Activated CD4-positive, alpha-beta T cell treated with anti-CD3 and anti-CD28 coated beads, Interleukin-2, amount 50 U/mL, for 48 hours (primary cell): ENCODE measurements around the gene ATP10A.
A peak's percentile ranks its signal among the peaks of the same experiment; 100 is the strongest.
"Not testable (repeated sequence)": the region's sequence is repeated elsewhere in the genome, so short reads cannot be mapped to it uniquely, and the experiment has no call there.

Experiments
- DNase-seq, 2 experiments: peaks; one replicate each; pipeline ENCODE4 v3.0.0-alpha.2; 2020

ATP10A gene

GRCh38 chr15:25883463-25884259 lies 20.5 kb upstream of the ATP10A start:
- no peak for DNase-seq

- DNase-seq: no peak
These were observed 19.3 kb upstream of the ATP10A start for GRCh38 chr15:25882466-25882865.

DNA sequence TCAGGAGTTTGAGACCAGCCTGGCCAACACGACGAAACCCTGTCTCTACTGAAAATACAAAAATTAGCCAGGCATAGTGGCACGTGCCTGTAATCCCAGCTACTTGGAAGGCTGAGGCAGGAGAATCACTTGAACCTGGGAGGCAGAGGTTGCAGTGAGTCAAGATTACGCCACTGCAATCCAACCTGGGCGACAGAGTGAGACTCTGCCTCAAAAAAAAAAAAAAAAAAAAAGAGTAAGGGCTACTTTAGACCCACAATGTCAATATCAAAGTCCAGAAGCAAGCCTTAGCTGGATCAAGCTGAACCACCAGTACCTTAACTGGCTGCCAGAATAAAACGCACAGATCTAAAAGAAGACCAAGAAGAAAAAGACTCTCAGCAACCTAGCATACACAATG lies 17.8 kb upstream of the ATP10A start:
- DNase-seq: not testable (repeated sequence)

GRCh38 chr15:25880411-25880810 lies 17.3 kb upstream of the ATP10A start:
- DNase-seq: no peak

DNA sequence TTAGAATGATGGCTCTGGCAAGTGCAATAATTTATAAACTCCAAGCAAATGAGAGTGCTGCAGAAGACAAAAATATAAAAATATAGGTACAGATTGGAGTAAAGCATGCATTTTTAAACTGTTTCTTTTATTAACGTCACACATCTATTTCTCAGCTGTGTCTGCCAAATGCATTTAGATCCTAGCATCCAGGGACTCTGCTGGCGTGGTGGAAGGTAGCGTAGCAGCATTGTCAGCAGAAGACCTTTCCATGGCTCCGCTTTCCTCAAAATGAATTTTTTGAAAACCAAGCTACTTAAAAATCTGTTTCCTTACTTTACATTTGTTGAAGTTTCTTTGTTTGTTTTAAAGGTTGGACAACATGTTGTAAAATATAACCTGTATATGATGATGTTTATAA lies 16.3 kb upstream of the ATP10A start:
- no peak for DNase-seq

GRCh38 chr15:25877681-25878080 lies 14.6 kb upstream of the ATP10A start:
- DNase-seq: no peak

- DNase-seq: no peak
These were observed 13.4 kb upstream of the ATP10A start for GRCh38 chr15:25876231-25877140.

DNA sequence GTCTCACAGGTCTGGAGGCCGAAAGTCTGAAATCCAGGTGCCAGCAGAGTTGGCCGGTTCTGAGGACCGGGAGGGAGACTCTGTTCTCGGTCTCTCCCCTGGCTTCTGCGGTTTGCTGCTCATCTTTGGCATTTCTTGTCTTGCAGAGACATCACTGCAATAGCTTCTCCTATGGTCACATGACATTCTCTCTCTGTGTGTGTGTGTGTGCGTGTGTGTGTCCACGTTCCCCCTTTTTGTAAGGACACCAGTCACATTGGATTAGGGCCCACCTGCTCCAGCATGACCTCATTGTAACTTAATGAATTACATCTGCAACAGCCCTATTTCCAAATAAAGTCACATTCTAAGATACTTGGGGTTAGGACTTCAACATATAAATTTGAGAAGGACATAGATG lies 12.4 kb upstream of the ATP10A start:
- DNase-seq: no peak

GRCh38 chr15:25874379-25874778 lies 11.3 kb upstream of the ATP10A start:
- no peak for DNase-seq

DNA sequence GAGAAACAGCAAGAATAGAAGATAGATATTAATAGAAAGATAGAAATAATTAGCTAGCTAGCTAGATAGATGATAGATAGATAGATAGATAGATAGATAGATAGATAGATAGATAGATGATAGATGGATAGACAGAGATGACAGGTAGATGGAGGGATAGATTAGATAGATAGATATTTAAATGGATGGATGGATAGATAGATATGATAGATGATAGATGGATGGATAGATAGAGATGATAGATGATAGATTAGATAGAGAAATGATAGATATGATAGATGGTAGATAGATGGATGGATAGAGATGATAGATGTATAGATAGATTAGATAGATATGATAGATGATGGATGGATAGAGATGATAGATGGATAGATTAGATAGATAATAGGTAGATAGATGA lies 8.3 kb upstream of the ATP10A start:
- DNase-seq: no peak

DNA sequence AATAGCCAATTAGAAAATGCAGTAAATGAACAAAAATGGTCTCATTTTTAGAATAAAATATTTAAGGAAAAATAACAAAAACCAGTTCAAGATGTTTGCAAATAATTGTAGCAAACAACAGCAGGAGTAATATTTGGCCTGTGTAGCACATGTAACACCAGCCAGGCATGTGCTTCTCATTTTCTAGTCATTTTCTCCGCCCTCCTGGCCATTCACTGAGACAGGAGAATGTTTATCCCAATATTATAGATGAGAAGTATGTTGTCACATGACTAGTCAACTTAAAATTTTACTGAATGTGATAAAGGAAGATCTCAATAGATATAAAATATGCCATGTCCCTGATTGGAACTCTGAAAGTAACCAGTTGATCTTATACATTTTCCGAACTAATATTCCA lies 7.8 kb upstream of the ATP10A start:
- DNase-seq: no peak

DNA sequence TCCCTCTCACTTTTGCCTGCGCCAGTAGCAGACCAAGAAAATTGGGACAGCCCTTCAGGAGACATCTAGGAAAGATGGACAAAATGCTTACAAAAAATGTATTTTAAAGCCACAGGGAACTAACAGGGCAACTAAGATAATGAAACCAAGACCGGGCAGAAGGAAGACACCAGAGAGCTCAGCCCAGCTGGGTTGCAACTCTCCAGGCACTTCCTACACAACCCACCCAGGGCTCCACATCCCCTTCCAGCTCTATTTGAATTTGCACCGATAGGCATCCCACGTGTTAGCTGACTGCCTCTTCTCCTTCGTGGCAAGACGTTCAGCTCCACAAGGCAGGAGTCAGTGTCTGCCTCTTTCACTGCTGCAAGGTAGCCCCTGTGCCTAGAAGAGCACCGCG lies 6.6 kb upstream of the ATP10A start:
- no peak for DNase-seq

- DNase-seq: no peak
These were observed 3.7 kb upstream of the ATP10A start for GRCh38 chr15:25866874-25867273.

DNA sequence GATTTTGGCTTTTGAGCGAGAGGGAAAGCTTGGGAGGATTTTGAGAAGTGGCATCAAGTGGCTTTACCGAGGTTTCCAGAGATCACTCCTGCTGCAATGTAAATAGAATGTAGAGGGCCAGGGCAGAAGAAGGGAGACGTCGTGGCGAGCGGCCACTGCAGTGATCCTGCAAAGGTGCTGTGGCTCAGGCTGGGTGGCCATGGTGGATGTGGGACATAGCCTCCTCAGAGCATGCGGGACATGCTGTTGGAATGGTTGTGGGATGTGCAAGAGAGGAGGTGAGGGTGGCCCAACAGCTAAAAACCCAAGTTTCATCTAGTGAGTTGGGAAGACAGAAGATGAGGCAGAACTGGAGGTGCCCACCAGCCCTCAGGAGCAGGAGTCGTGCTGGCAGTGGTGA lies 3.1 kb upstream of the ATP10A start:
- no peak for DNase-seq

GRCh38 chr15:25864966-25865365 lies 1.8 kb upstream of the ATP10A start:
- no peak for DNase-seq

DNA sequence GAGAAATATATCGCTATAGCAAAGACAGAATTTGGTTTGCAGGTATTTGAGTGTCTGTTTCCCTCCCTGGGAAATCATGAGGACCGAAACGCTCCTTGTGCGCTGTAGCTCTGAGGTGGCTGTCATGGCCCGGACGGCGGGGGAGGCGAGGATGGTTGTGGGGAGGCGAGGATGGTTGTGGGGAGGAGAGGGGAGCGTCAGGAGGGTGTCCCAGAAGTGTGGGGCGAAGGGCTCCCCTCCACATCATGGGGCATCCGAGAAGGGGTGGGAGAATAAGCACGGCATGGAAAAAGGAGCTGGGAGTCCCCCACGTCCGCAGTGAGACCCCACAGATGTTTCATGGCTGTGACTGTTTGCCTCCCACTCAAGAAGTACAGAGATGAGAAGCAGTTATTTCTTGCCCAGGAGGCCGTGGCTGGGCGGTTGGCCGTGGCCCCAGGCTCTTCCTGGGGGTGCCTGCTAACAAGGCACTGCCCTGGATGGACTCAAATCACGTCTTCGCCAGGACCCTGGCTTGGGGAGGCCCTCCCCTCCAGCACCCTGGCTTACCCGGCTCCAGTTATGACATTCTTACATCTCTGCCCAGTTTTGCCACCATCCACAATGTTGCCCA lies 947 bp upstream of the ATP10A start:
- no peak for DNase-seq

DNA sequence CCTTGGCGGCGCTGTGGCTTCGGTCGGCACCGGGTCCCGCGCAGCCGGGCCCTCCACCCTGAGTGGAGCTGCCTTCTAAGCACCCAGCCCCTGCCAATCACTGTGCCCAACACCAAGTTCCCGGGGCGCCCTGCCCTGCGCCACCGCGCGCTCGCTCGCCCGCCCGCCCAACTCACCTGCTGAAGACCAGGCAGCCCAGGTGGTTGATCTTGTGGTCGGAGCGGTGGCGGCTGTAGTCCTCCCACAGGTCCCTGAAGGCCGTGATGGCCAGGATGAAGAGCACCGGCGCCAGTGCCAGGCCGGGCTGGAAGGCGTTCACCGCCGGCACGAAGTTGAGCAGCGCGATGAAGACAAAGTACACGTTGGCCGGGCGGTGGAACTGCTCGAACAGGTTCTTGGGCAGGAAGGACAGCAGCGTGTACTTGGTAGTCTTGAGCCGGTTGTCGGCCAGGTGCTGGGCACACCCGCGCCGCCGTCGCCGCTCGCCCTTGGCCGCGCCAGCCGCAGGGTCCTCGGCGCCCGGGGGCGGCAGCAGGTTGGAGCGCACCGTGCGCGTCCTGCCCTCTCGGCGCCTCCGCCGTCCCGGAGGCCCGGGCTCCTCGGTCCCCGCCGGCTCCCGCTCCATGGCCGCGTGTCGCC lies 536 bp downstream of the ATP10A start:
- peak; percentile 48 to 57 for DNase-seq

DNA sequence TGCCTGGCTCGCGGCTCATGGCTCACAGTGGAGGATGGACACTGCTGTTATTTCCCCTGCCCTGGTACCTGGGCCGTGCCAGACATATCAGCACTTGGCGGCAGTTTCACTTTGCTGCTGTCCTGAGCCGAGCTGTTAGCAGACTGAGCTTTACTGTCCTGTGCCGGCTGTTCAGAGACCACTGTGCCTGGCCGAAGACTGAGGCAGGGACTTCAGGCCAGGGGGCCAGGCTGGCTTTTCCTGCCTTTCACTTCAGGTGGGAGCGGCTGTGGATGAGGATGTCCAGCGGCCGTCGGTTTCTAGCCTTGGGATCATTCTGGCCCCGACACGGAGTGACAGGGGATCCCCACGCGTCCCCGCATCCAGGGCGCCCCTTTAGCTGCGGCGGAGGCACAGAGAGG lies 1.1 kb downstream of the ATP10A start:
- peak in 1 of 2 experiments; percentile 38 for DNase-seq

DNA sequence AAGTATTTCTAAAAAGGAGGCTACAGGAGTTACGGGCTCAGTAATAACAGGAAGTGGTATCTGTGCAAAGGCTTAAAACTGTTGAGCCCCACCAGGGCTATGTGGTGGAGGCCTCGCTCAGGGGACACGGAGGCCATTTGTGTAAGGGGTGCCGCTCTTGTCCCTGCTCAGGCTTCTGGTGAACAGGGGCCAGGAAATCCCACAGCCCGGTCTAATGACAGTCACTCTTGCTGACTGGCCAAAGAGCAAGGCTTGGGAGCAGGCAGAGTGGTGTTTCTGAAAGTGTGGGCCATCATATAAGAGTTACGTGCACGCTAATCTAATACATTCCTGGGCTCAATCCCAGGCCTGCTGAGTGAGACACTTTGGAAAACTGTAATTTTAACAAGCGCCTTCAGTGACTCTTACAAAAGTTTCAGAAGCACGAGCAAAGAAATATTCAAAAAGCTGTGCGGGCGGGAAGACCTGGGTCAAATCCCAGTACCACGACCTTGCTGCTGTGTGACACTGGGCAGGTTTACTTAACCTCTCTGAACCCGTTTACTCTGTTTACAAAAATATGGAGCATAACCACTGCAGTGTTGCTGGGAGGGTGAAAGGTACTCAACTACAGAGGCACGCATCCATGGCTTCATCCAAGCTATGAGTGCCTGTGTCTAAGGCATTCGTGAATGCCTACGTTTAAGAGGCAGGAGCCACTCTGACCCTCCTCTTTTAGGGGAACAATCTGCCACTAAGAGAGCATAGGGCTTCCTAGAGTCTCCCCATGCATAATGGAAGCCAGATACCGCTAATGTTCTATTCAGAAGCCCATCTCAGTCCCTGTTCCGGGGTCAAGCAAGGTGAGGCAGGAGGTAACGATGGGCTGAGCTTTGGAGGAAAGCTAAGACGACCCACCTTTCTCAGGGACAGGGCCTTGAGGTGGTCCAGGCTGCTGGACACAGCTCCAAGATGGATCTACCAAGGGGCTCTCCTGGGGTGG lies 2.0 kb downstream of the ATP10A start:
- no peak for DNase-seq

GRCh38 chr15:25859838-25860645 lies 3.1 kb downstream of the ATP10A start:
- no peak for DNase-seq
